Measurements from ENCODE around the gene HIBADH. TPM values are rescaled to one million over a fixed set of nuclear protein-coding genes. Genes with fewer than 3 reads are reported as not detected.
A peak's percentile ranks its signal among the peaks of the same experiment; 100 is the strongest.

The HIBADH gene
- total and polyA plus RNA-seq, 2 of the 4 experiments (the other 2 are of a cell fraction): 36.6 to 52.5 TPM

DNA sequence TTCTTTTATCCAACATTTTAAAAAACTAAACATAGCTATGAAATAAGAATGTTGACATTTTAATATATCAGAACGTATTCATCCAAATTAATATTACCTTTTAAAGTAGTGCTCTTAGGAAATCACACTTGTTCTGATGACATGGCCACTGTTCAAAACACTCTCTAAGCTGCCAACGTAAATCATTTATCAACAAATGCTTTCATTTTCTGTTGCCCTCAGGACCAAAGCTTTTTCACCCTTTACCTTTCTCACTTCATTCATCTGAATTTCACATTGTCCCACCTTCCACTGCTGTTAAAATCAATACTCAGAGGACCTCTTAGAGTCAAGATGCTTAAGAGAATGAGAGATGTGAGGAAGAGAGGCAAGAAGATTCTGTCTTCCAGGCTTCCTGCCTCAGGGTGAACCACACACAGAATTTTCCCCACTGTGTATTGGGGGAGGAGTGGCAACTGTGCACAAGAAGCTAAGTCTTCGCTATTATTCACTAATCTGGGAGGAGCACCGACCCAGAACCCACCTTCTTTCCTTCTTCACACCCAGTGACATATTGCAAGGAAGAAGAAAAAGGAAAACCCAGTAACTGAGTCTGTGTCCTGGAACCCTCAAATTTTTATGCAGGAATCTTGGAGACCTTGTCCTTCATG is 21.0 kb downstream of the HIBADH start:
- dilution Hi-C loops (cut with HindIII; ENCODE audit: low sequenced_read_pairs, unreplicated experiment) (no loop called here), in situ Hi-C loops (cut with MboI; ENCODE audit: low sequenced_read_pairs) (no loop called here), intact Hi-C loops (cut with micrococcal nuclease) (no loop called here)
- Histone ChIP-seq H3K4me3 (ENCODE audit: insufficient read depth, low read depth, low read length) (peak overlapping the region; percentile 15; the same call in 1 of the 2 replicates), H2BK15ac (ENCODE audit: low read depth, low read length) (no peak overlapping the region), H4K91ac (ENCODE audit: insufficient read depth, low read depth, low read length) (peak overlapping the region; percentile 41; the same call in 1 of the 2 replicates), H2BK5ac (ENCODE audit: low read depth, low read length, poor library complexity, severe bottlenecking) (no peak overlapping the region), H3K27me3 (ENCODE audit: control insufficient read depth, insufficient read depth, low read length) (no peaks in the 10 kb centered on the region), H2AK5ac (ENCODE audit: low read depth, low read length) (0 out of 2 replicates have a peak overlapping the region, but pooled peaks have one; percentile 8), H4K8ac (ENCODE audit: low read depth in 2 of 2, low read length in 2 of 2) (0 out of 4 replicates have a peak overlapping the region, but pooled peaks of 1 of the 2 experiments have one; percentile 56), H2AK9ac (replicated peaks; ENCODE audit: low read depth, low read length, poor library complexity) (peak overlapping the region; percentile 37), H3K23ac (ENCODE audit: low read depth, low read length) (0 out of 2 replicates have a peak overlapping the region, but pooled peaks have one; percentile 52), H3K4me1 (ENCODE audit: control insufficient read depth, insufficient read depth, low read length) (peaks cover 3% of the 10 kb centered on the region), H3K79me1 (ENCODE audit: low read depth in 1 of 2, low read length in 2 of 2) (peaks cover 7 to 26% of the 10 kb centered on the region in 2 experiments; a peak in 2 of 4 replicates), H4K5ac (ENCODE audit: low read depth, low read length) (no peak overlapping the region), H4K20me1 (ENCODE audit: insufficient read depth, low read length) (no peaks in the 10 kb centered on the region), H3K14ac (replicated peaks; ENCODE audit: low read depth, low read length) (peak overlapping the region; percentile 45; the same call in 1 of the 2 replicates), H2AFZ (replicated peaks; ENCODE audit: low read length, poor library complexity) (no peak overlapping the region), H3K18ac (ENCODE audit: low read depth, low read length) (peak overlapping the region; percentile 65; the same call in 1 of the 2 replicates), H3K27ac (ENCODE audit: insufficient read depth, low read length) (no peak overlapping the region), H3K4ac (ENCODE audit: low read depth, low read length) (peak overlapping the region; percentile 70; the same call in 1 of the 2 replicates), H3K4me2 (ENCODE audit: low read depth, low read length) (peak overlapping the region; percentile 75; the same call in 1 of the 2 replicates), H2BK20ac (ENCODE audit: low read depth, low read length) (peak overlapping the region; percentile 32), H3K36me3 (ENCODE audit: control insufficient read depth, insufficient read depth, low read length) (0 out of 2 replicates have a peak, but pooled peaks cover 2% of the 10 kb centered on the region), H3K9me3 (ENCODE audit: control insufficient read depth, insufficient read depth, low read length) (no peaks in the 10 kb centered on the region), H3K56ac (ENCODE audit: extremely low read depth, insufficient read depth, low read length) (no peak overlapping the region), H2BK120ac (ENCODE audit: low read depth, low read length) (peak overlapping the region; percentile 45; the same call in 1 of the 2 replicates), H3K9me1 (ENCODE audit: insufficient read depth, low read length) (0 out of 2 replicates have a peak, but pooled peaks cover 3% of the 10 kb centered on the region), H3K9ac (ENCODE audit: low read depth, low read length) (no peak overlapping the region)
- POLR2A ChIA-PET (ENCODE audit: unreplicated experiment): no interaction called here
- ATAC-seq (ENCODE audit: low read depth): no peak
- 60% methylated on average over 1 of the region's 4 CpGs; no CpG with 5 or more reads in 1 of the 2 experiments for WGBS, 2 experiments (ENCODE audit: extremely low coverage in 2 of 2, insufficient read length in 1 of 2)
- CTCF ChIA-PET: interaction anchor here (0.6 kb wide), 1 partner anchor 19 kb away, joined by 3 read pairs; no protein-coding TSS in a partner anchor
- TF ChIP-seq RFX5 (IDR thresholded peaks at IDR 0.05; ENCODE audit: low read depth, low read length): no peak
- no peak for TF ChIP-seq RAD21 (IDR thresholded peaks at IDR 0.05; ENCODE audit: low read length)
- no peak for TF ChIP-seq NFE2L2 (IDR thresholded peaks at IDR 0.05; ENCODE audit: low read depth, low read length)
- BruUV-seq (replicated peaks): no TSS peak
- no peak for DNase-seq

Measured in IMR-90 (cell line).